ENCODE data around the gene PGLYRP4.

- TF ChIP-seq CTCF (IDR thresholded peaks at IDR 0.05; ENCODE audit: low read depth, low read length, poor library complexity, severe bottlenecking) = no peak
- TF ChIP-seq EZH2phosphoT487 (IDR thresholded peaks at IDR 0.05; ENCODE audit: borderline replicate concordance, low read length) = no peak
These were observed 23.7 kb downstream of the PGLYRP4 start for GRCh38 chr1:153324912-153325311.

All from DOHH2 (cell line).